ENCODE results near the gene NKX1-1.

DNA sequence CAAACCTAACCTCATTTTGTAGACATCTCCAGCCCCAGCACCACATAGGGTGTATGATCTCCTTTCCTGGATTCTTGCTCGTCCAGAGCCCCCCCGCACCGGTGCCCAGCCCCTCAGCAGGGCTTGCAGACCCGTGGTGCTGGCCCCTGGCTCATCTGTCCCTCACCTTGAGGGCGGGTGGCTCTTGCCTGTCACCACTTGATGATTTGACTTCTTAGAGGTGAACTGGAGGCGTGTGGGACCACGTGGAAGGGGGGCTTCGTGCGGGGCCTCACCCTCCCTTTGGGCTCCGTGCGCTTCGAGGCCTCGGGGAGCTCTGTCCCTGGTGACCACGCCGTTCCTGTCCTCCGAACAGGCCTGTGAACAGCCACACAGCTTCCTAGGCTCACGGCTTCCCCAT lies 43.7 kb downstream of the NKX1-1 start:
- TF ChIP-seq, protein P1, sequence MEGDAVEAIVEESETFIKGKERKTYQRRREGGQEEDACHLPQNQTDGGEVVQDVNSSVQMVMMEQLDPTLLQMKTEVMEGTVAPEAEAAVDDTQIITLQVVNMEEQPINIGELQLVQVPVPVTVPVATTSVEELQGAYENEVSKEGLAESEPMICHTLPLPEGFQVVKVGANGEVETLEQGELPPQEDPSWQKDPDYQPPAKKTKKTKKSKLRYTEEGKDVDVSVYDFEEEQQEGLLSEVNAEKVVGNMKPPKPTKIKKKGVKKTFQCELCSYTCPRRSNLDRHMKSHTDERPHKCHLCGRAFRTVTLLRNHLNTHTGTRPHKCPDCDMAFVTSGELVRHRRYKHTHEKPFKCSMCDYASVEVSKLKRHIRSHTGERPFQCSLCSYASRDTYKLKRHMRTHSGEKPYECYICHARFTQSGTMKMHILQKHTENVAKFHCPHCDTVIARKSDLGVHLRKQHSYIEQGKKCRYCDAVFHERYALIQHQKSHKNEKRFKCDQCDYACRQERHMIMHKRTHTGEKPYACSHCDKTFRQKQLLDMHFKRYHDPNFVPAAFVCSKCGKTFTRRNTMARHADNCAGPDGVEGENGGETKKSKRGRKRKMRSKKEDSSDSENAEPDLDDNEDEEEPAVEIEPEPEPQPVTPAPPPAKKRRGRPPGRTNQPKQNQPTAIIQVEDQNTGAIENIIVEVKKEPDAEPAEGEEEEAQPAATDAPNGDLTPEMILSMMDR (conservative IDR thresholded peaks at IDR 0.05 in 1 of 2, IDR thresholded peaks at IDR 0.05 in 1 of 2; ENCODE audit: extremely low read depth in 1 of 2, insufficient read depth in 1 of 2, low read depth in 1 of 2, low read length in 2 of 2), result no peak
- no peak for TF ChIP-seq EZH2 (IDR thresholded peaks at IDR 0.05; ENCODE audit: borderline replicate concordance, low read length)
